ENCODE data around the gene GCN1.

DNA sequence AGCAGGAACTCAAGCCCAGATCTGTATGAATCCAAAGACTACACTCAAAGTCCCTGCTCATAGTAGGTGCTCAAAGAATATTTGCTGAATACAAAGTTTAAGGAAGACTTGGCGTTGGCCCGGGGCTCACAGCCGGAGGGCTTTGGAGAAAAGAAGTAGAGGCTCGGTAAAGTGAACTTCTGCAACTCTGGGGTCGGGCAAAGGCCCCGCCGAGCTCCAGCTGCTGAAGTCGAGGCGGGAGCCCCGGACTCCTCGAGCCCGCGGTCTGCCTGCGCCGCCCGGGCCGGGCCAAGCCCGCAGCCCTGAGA is 335 bp downstream of the GCN1 start:
- TF ChIP-seq, protein P1, sequence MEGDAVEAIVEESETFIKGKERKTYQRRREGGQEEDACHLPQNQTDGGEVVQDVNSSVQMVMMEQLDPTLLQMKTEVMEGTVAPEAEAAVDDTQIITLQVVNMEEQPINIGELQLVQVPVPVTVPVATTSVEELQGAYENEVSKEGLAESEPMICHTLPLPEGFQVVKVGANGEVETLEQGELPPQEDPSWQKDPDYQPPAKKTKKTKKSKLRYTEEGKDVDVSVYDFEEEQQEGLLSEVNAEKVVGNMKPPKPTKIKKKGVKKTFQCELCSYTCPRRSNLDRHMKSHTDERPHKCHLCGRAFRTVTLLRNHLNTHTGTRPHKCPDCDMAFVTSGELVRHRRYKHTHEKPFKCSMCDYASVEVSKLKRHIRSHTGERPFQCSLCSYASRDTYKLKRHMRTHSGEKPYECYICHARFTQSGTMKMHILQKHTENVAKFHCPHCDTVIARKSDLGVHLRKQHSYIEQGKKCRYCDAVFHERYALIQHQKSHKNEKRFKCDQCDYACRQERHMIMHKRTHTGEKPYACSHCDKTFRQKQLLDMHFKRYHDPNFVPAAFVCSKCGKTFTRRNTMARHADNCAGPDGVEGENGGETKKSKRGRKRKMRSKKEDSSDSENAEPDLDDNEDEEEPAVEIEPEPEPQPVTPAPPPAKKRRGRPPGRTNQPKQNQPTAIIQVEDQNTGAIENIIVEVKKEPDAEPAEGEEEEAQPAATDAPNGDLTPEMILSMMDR (IDR thresholded peaks at IDR 0.05): no peak
- TF ChIP-seq POLR2A (IDR thresholded peaks at IDR 0.05) (no peak), POLR2AphosphoS5 (IDR thresholded peaks at IDR 0.05) (no peak)

Data from prostate gland (tissue), 2 donors.